ENCODE measurements around the gene SYT7. TPM values are rescaled to one million over a fixed set of nuclear protein-coding genes. Genes with fewer than 3 reads are reported as not detected.

The SYT7 gene
- polyA plus RNA-seq, 4 donors: 0.81 to 12.2 (median 3.0) TPM

- no peak for FAIRE-seq
- H3K36me3 ChIP-seq (ENCODE audit: control insufficient read depth in 3 of 3, insufficient read depth in 2 of 3, low read depth in 1 of 3, low read length in 3 of 3): no peaks in the 10 kb centered on the region
- no peak for DNase-seq
- H3K4me3 ChIP-seq (ENCODE audit: low read depth in 1 of 3, low read length in 3 of 3): no peak overlapping the region
- 50 to 69% (median 61%) methylated on average over 5 of the region's 5 CpGs for WGBS, 3 donors
- no peaks in the 10 kb centered on the region for H3K9me3 ChIP-seq (ENCODE audit: control insufficient read depth in 2 of 2, insufficient read depth in 1 of 2, low read depth in 1 of 2, low read length in 1 of 2)
- peaks cover 0 to 20% (median 0%) of the 10 kb centered on the region in 3 donors for H3K4me1 ChIP-seq (ENCODE audit: control insufficient read depth in 3 of 3, insufficient read depth in 2 of 3, low read depth in 1 of 3, low read length in 2 of 3)
- peak overlapping the region in 1 of 3 donors; percentile 44 for H3K27ac ChIP-seq (ENCODE audit: low read depth in 1 of 3, low read length in 2 of 3)
- H3K27me3 ChIP-seq (ENCODE audit: control insufficient read depth in 3 of 3, insufficient read depth in 3 of 3, low read length in 3 of 3): peaks cover 0 to 21% (median 0%) of the 10 kb centered on the region in 3 donors
Measured at GRCh38 chr11:61594907-61595257, 14.0 kb upstream of the SYT7 start.

- WGBS, 3 donors: 75 to 87% (median 84%) methylated on average over 2 of the region's 2 CpGs
- Histone ChIP-seq H3K36me3 (ENCODE audit: control insufficient read depth in 3 of 3, insufficient read depth in 2 of 3, low read depth in 1 of 3, low read length in 3 of 3) (no peaks in the 10 kb centered on the region), H3K27me3 (ENCODE audit: control insufficient read depth in 3 of 3, insufficient read depth in 3 of 3, low read length in 3 of 3) (peaks cover 0 to 30% (median 0%) of the 10 kb centered on the region in 3 donors), H3K9me3 (ENCODE audit: control insufficient read depth in 2 of 2, insufficient read depth in 1 of 2, low read depth in 1 of 2, low read length in 1 of 2) (no peaks in the 10 kb centered on the region), H3K27ac (ENCODE audit: low read depth in 1 of 3, low read length in 2 of 3) (no peak overlapping the region), H3K4me3 (ENCODE audit: low read depth in 1 of 3, low read length in 3 of 3) (no peak overlapping the region), H3K4me1 (ENCODE audit: control insufficient read depth in 3 of 3, insufficient read depth in 2 of 3, low read depth in 1 of 3, low read length in 2 of 3) (peaks cover 0 to 27% (median 2%) of the 10 kb centered on the region in 3 donors)
- DNase-seq: peak in 1 of 2 donors; percentile 58
- FAIRE-seq: no peak
Measured at GRCh38 chr11:61593151-61593550, 12.3 kb upstream of the SYT7 start.

- no peak for FAIRE-seq
- H3K9me3 ChIP-seq (ENCODE audit: control insufficient read depth in 2 of 2, insufficient read depth in 1 of 2, low read depth in 1 of 2, low read length in 1 of 2): no peaks in the 10 kb centered on the region
- no peak for DNase-seq
- peaks cover 2 to 35% (median 2%) of the 10 kb centered on the region in 3 donors for H3K4me1 ChIP-seq (ENCODE audit: control insufficient read depth in 3 of 3, insufficient read depth in 2 of 3, low read depth in 1 of 3, low read length in 2 of 3)
- H3K36me3 ChIP-seq (ENCODE audit: control insufficient read depth in 3 of 3, insufficient read depth in 2 of 3, low read depth in 1 of 3, low read length in 3 of 3): no peaks in the 10 kb centered on the region
- 63 to 75% (median 67%) methylated on average over 7 of the region's 7 CpGs for WGBS, 3 donors
- H3K4me3 ChIP-seq (ENCODE audit: low read depth in 1 of 3, low read length in 3 of 3): no peak overlapping the region
- H3K27ac ChIP-seq (ENCODE audit: low read depth in 1 of 3, low read length in 2 of 3): no peak overlapping the region
- H3K27me3 ChIP-seq (ENCODE audit: control insufficient read depth in 3 of 3, insufficient read depth in 3 of 3, low read length in 3 of 3): peaks cover 0 to 40% (median 0%) of the 10 kb centered on the region in 3 donors
Measured at GRCh38 chr11:61592176-61592575, 11.3 kb upstream of the SYT7 start.

- H3K36me3 ChIP-seq (ENCODE audit: control insufficient read depth in 3 of 3, insufficient read depth in 2 of 3, low read depth in 1 of 3, low read length in 3 of 3): no peaks in the 10 kb centered on the region
- WGBS, 3 donors: 51 to 79% (median 65%) methylated on average over 5 of the region's 5 CpGs
- no peak for FAIRE-seq
- no peaks in the 10 kb centered on the region for H3K9me3 ChIP-seq (ENCODE audit: control insufficient read depth in 2 of 2, insufficient read depth in 1 of 2, low read depth in 1 of 2, low read length in 1 of 2)
- DNase-seq: peak in 1 of 2 donors; percentile 24
- H3K4me1 ChIP-seq (ENCODE audit: control insufficient read depth in 3 of 3, insufficient read depth in 2 of 3, low read depth in 1 of 3, low read length in 2 of 3): peaks cover 2 to 26% (median 2%) of the 10 kb centered on the region in 3 donors
- H3K27me3 ChIP-seq (ENCODE audit: control insufficient read depth in 3 of 3, insufficient read depth in 3 of 3, low read length in 3 of 3): peaks cover 0 to 48% (median 0%) of the 10 kb centered on the region in 3 donors
- H3K4me3 ChIP-seq (ENCODE audit: low read depth in 1 of 3, low read length in 3 of 3): no peak overlapping the region
- no peak overlapping the region for H3K27ac ChIP-seq (ENCODE audit: low read depth in 1 of 3, low read length in 2 of 3)
Measured at GRCh38 chr11:61589961-61590360, 9.1 kb upstream of the SYT7 start.

- 37 to 41% (median 37%) methylated on average over 10 of the region's 10 CpGs for WGBS, 3 donors
- FAIRE-seq: no peak
- Histone ChIP-seq H3K4me1 (ENCODE audit: control insufficient read depth in 3 of 3, insufficient read depth in 2 of 3, low read depth in 1 of 3, low read length in 2 of 3) (peaks cover 2 to 26% (median 2%) of the 10 kb centered on the region in 3 donors), H3K27me3 (ENCODE audit: control insufficient read depth in 3 of 3, insufficient read depth in 3 of 3, low read length in 3 of 3) (peaks cover 0 to 51% (median 0%) of the 10 kb centered on the region in 3 donors), H3K4me3 (ENCODE audit: low read depth in 1 of 3, low read length in 3 of 3) (peak overlapping the region in 2 of 3 donors; percentile 4 to 25), H3K27ac (ENCODE audit: low read depth in 1 of 3, low read length in 2 of 3) (peak overlapping the region in 1 of 3 donors; percentile 50), H3K9me3 (ENCODE audit: control insufficient read depth in 2 of 2, insufficient read depth in 1 of 2, low read depth in 1 of 2, low read length in 1 of 2) (no peaks in the 10 kb centered on the region), H3K36me3 (ENCODE audit: control insufficient read depth in 3 of 3, insufficient read depth in 2 of 3, low read depth in 1 of 3, low read length in 3 of 3) (no peaks in the 10 kb centered on the region)
- DNase-seq: no peak
Measured at GRCh38 chr11:61588728-61589191, 7.9 kb upstream of the SYT7 start.

GRCh38 chr11:61587951-61588727 is 7.3 kb upstream of the SYT7 start:
- H3K4me3 ChIP-seq (ENCODE audit: low read depth in 1 of 3, low read length in 3 of 3): peak overlapping the region; percentile 18 to 40 (median 35)
- H3K27ac ChIP-seq (ENCODE audit: low read depth in 1 of 3, low read length in 2 of 3): peak overlapping the region in 1 of 3 donors; percentile 50
- no peaks in the 10 kb centered on the region for H3K36me3 ChIP-seq (ENCODE audit: control insufficient read depth in 3 of 3, insufficient read depth in 2 of 3, low read depth in 1 of 3, low read length in 3 of 3)
- peaks cover 2 to 21% (median 2%) of the 10 kb centered on the region in 3 donors for H3K4me1 ChIP-seq (ENCODE audit: control insufficient read depth in 3 of 3, insufficient read depth in 2 of 3, low read depth in 1 of 3, low read length in 2 of 3)
- FAIRE-seq: no peak
- H3K9me3 ChIP-seq (ENCODE audit: control insufficient read depth in 2 of 2, insufficient read depth in 1 of 2, low read depth in 1 of 2, low read length in 1 of 2): no peaks in the 10 kb centered on the region
- H3K27me3 ChIP-seq (ENCODE audit: control insufficient read depth in 3 of 3, insufficient read depth in 3 of 3, low read length in 3 of 3): peaks cover 0 to 57% (median 0%) of the 10 kb centered on the region in 3 donors
- 1 to 4% (median 3%) methylated on average over 26 to 30 of the region's 30 CpGs for WGBS, 3 donors
- DNase-seq: peak; percentile 38 to 64

GRCh38 chr11:61587541-61587941 is 6.7 kb upstream of the SYT7 start:
- peaks cover 2 to 18% (median 2%) of the 10 kb centered on the region in 3 donors for H3K4me1 ChIP-seq (ENCODE audit: control insufficient read depth in 3 of 3, insufficient read depth in 2 of 3, low read depth in 1 of 3, low read length in 2 of 3)
- no peak for FAIRE-seq
- peak overlapping the region; percentile 18 to 40 (median 35) for H3K4me3 ChIP-seq (ENCODE audit: low read depth in 1 of 3, low read length in 3 of 3)
- H3K9me3 ChIP-seq (ENCODE audit: control insufficient read depth in 2 of 2, insufficient read depth in 1 of 2, low read depth in 1 of 2, low read length in 1 of 2): no peaks in the 10 kb centered on the region
- H3K27ac ChIP-seq (ENCODE audit: low read depth in 1 of 3, low read length in 2 of 3): peak overlapping the region in 1 of 3 donors; percentile 50
- H3K27me3 ChIP-seq (ENCODE audit: control insufficient read depth in 3 of 3, insufficient read depth in 3 of 3, low read length in 3 of 3): peaks cover 0 to 61% (median 0%) of the 10 kb centered on the region in 3 donors
- H3K36me3 ChIP-seq (ENCODE audit: control insufficient read depth in 3 of 3, insufficient read depth in 2 of 3, low read depth in 1 of 3, low read length in 3 of 3): no peaks in the 10 kb centered on the region
- 3 to 7% (median 3%) methylated on average over 38 to 41 of the region's 41 CpGs for WGBS, 3 donors
- DNase-seq: peak in 1 of 2 donors; percentile 61

GRCh38 chr11:61586792-61587430 is 6.0 kb upstream of the SYT7 start:
- Histone ChIP-seq H3K9me3 (ENCODE audit: control insufficient read depth in 2 of 2, insufficient read depth in 1 of 2, low read depth in 1 of 2, low read length in 1 of 2) (no peaks in the 10 kb centered on the region), H3K27ac (ENCODE audit: low read depth in 1 of 3, low read length in 2 of 3) (no peak overlapping the region), H3K4me1 (ENCODE audit: control insufficient read depth in 3 of 3, insufficient read depth in 2 of 3, low read depth in 1 of 3, low read length in 2 of 3) (peaks cover 2 to 18% (median 2%) of the 10 kb centered on the region in 3 donors), H3K4me3 (ENCODE audit: low read depth in 1 of 3, low read length in 3 of 3) (peak overlapping the region in 1 of 3 donors; percentile 35), H3K27me3 (ENCODE audit: control insufficient read depth in 3 of 3, insufficient read depth in 3 of 3, low read length in 3 of 3) (peaks cover 0 to 66% (median 2%) of the 10 kb centered on the region in 3 donors), H3K36me3 (ENCODE audit: control insufficient read depth in 3 of 3, insufficient read depth in 2 of 3, low read depth in 1 of 3, low read length in 3 of 3) (no peaks in the 10 kb centered on the region)
- no peak for FAIRE-seq
- no peak for DNase-seq
- WGBS, 3 donors: 49 to 60% (median 52%) methylated on average over 13 of the region's 13 CpGs
